ENCODE data around the gene POLR2C.

The POLR2C gene

DNA sequence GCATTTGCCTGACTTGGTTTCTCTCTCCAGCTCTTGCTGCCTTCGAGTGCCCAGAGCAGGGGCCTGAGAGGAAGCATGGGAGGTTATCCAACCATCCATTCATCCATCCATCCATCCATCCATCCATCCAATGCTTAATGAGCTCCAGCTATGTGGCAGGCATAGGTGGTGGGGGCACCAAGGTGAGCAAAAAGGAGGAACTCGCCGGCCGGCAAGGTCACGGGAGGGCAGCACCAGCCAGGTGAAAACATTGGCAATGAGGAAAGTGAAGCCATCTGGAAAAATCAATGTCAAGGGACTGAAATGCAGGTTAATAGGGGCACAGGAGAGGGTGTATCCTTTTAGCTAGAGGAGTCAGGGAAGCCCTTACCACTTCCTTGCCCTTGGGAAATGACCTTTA is 42.0 kb downstream of the POLR2C start:
- no peak for DNase-seq

DNA sequence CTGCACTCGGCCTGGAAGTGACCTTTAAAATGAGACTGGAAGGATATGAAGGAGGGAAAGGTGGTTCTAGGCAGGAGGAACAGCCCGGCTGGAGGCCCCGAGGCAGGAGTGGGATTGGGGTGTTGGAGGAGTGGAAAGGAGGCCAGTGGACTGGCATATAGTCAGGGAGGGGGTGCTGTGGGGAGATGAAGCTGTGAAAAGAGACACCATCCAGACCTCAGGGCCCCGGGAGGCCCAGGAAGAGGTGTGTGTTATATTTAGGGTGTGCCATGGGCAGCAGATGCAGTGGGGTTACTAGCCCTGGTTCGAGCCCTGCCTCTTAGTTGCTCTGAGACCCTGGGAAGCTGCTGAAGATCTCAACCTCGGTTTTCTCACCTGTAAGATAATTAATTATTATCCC is 42.7 kb downstream of the POLR2C start:
- no peak for DNase-seq

DNA sequence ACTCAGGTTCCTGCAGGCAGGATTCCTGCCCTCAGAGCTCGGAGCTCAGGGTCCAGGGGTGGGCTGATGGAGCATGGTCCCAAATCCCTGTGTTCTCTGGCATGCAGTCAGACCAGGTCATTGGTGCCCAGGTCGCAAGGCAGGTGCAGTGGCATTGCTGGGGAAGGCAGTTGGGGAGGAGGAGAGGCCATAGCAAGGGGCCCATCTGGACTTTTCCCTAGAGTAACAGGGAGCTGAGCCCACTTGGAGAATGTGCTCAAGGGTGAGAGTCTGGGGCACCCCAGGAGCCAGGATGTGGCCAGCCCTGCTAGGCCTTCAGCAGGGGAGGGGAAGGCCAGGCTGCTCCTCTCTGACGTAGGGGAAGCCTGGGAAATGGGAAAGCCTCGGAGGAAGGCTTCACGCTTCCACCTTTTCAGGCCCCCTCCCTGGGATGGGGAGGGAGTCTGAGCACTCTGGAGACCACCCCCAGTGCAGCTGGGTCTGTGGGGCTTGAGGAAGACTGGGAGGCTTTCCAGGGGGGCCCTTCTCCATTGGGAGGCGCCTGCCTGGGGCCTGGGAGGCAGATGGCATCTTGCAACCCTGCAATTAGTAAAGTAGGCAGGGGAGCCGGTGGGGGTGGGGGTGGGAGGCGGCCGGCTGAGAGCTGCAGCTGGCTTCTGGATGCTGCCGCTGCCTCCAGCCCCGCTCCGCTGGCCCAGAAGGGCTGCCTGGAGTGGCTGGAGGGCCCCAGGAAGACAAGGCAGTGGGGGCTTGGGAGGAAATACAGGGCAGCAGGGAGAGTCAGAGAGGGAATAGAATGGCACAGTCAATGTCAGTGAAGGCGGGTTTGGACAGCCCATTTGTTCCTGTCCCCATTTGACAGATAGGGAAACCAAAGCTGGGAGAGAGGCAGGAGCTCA is 44.9 kb downstream of the POLR2C start:
- DNase-seq = peak; percentile 26

DNA sequence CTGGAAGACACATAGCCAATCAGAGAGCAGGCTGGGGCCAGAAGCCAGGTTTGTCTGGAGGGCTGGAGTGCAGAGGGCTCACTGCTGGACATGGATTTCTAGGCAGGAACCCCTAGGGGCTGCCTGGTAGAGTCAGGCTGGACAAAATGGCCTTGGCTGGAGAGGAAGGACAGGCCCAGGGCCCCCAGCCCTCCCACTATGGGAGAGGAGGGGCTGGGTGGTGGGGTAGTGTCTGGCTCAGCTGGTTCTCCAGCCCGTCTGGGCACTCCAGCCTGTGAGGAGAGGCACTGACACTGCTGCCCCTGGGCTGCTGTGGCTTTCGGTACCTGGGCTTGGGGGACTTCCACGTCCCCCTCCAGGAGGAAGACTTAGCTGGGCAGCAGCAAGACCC is 45.6 kb downstream of the POLR2C start:
- no peak for DNase-seq

DNA sequence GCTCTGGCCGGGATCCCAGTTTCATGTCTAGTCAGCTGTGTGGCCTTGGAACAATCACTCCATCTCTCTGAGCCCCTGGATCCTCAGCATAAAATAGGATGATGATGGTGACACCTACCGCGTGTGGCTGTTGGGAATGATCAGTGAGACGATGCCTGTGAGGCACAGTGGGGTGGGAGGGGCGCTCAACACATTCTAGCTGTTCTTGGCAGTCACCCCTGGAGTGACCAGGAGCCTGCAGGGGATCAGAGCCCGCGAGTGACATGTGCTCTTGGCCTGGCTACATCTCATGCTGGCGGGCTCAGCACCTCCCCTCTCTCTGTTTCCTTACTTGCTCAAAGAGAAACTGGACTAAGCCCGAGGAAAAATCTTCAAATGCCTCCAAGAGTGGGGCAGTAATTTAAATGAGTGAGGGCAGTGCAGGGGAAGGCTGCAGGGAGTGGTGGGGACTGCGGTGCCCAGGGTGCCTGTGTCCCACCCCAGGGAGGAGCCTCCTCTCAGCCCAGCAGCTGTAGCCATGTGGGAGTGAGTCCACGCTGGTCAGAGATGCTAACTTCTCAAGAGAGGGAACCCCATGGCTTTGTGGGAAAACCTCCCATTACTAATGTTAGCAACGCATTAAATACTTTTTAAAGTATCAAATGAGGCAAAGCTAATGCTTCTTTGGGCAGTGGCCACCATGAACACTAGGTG is 46.9 kb downstream of the POLR2C start:
- no peak for DNase-seq

DNA sequence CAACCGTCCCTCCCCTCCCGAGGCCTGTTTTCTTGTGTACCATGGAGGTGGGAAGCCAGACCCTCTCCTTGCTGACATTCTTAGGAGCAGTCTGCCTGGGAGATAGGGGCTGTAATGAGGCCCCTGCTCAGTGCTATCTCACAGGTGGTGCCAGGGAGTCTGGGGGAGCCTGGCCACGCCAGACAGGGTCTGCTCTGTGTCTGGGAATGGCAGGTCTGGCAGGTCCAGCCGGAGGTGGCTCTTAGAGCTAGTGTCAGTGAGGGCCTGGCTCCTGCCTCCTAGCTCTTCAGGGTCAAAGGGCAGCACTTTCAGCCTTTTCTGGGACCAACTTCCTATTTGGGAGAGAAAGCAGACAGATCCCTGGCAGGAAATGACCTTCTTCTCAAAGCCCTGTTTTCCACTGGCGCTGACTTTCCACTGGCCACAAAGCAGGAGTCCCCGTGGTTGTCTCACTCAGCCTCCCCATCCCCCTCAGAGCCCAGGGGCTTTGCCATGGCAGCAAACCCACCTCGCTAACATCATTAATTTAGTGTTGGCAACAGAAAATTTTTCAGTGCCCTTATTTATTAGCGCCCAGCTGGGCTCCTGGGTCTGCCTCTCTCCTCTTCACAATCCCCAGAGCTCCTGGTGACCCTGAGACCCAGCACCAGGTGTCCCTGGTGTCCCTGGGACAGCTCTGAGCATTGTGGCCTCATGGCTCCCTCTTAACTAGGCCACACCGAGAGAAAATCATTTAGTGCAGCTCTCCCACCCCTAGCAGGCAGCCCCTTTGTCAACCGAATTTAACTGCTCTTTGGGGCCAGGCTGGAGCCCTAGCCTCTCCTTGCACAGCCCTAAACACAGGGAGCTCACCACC is 47.8 kb downstream of the POLR2C start:
- DNase-seq = no peak

DNA sequence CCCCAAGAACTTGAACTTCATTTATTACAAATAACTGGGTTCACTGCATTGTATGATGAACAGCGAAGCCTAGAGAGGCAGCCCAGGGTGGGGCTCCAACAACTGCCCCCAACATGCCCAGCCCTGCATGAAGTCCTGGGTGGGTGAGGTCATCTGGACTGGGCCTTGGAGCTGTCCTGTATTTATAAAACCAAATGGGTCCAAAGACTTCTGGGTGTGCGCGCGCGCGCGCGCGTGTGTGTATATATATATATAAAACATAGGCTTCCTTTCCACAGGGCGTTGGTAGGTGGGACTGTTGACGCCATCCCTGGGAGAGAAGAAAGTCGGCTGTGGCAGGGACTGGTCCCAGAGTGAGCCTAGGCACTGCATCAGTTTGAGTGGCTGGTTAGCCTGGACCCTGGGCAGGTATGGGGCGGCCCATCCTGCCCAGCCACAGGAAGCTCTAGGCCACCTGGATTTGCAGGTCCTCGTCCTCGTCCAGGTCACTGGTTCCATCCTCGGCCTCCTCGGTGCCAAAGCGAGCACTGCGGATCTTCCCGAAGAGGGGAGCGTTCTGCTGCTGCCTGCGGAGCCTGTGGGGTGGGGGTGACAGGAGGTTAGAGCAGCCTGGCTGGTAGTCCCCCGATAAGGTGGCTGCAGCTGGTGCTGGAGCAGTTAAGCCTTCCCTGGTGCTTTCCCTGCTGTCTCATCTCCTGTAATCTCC is 50.0 kb downstream of the POLR2C start:
- no peak for DNase-seq

DNA sequence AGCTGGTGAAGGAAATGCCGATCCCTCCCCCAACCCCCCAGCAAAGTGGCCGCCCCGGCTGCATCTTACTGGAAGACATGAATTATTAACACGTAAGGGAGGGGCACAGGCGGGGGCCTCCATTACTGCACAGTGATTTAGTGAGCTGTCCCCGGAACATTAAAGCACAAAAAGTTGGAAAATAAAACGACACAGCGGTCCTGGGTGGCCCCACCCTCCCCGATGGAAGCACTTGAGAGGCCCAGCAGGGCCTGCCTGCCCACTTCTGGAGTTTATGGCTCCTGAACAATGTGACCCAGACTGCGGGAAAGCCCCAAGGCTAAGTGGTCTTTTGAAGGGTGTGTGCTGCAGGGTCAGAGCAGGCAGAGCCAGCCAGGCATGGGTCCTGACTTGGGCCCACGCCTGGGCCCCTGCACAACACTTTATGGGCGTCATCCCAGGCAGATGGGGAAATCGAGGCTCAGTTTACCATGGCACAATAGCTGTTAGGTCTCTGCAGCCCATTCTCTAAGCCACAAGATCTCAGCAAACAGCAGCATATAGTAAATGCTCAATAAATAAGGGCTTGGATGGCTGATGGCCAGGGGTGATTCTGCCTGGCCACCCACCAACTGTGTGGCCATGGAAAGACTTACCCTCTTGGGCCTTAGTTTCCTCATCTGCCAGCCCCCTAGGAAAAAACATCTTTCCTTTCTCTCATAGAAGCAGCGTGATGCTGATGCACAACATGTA is 51.1 kb downstream of the POLR2C start:
- DNase-seq = no peak

DNA sequence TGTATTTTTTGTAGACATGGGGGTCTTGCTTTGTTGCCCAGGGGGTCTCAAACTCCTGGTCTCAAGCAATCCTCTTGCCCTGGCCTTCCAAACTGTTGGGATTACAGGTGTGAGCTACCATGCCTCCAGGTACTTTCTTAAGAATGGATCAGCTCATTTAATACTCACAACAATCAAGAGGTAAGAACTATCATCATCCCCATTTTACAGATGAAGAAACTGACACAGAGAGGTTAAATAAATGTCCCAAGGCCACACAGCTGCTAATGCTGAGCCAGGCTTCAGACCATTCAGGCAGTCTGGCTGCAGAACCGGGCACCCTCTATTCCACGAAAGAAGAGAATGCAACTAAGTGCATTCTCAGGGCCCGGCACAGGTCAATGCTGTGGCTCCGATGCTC is 51.9 kb downstream of the POLR2C start:
- no peak for DNase-seq

DNA sequence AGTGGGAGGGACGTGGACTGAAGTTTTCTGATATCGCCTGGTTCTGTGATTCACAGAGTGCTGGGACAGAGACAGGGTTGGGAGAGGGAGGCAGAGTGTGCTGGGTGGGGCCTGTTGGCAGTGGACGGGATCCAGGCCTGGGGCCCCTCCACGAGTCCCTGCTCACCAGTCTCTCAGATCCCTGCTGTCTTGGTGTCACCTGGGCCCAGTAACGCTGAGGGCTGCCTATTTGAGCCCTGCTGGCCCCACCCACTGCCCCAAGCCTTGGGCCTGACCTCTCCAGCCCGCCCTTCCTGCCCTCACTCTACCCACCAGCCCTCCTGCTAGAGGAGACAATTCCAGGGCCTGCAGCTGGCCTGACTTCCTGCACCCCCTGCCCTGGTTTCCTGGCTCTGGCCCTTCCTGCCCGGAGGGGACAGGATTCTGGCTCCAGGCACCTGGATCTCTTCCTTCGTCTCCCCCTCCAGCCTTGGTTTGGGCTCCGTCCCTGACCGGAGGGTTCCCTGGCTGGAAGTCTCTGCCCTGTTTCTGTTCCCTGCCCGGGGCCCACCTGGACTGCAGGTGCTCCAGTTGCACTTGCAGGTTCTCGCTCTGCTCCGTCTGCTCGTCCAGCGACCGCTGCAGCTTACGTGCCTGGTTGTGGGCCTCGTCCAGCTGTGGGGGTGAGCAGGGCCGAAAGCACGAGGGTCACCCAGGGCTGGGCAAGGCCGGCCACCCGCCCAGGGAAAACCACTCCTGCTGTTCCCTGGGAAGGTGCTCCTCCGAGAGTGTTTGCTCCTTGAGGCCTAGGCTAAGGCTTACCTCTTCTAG is 52.5 kb downstream of the POLR2C start:
- DNase-seq = no peak

DNA sequence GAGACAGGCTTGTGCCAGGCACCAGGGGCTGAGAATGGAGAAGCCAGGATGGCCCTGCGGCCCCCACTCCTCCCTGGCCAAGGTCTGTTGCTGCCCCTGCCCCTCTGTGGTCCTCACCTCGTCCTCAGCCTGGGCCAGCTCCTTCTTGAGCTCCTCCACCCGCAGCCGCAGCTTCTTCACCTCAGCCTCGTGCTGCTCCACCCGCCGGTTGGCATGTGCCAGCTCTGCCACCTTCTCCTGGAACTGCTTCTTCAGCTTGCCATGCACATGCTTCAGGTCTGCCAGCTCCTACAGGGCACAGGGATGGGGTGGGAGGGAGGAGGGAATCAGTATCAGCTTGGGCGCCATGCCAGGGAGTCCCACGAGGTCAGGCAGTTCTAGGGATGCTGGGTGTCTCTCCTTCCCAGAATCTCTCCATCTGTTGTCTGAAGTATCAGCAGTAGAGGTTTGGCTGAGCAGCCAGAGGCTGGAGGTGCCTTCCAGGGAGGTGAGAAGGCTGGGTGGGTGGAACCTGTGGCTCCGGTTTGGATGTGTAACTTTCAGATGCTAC is 53.8 kb downstream of the POLR2C start:
- DNase-seq = no peak

DNA sequence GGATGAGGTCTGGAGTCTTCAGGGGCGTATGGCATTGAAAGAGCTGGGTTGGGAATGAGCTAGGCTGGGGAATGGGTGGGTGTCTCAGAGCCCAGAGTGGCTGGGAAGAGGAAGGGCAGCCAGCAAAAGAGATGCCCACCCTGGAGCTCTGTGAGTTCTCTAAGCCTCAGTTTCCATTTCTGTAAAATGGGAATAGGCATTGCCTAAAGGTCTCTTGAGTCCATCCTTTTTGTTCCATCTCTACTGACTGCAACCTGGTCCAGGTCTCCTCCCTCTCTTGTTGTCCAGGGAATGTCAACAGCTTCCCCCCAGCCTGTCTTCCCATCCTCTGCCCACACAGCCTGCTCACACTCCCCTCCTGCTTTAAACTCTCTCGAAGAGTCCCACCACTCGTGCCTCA is 54.3 kb downstream of the POLR2C start:
- DNase-seq = no peak

DNA sequence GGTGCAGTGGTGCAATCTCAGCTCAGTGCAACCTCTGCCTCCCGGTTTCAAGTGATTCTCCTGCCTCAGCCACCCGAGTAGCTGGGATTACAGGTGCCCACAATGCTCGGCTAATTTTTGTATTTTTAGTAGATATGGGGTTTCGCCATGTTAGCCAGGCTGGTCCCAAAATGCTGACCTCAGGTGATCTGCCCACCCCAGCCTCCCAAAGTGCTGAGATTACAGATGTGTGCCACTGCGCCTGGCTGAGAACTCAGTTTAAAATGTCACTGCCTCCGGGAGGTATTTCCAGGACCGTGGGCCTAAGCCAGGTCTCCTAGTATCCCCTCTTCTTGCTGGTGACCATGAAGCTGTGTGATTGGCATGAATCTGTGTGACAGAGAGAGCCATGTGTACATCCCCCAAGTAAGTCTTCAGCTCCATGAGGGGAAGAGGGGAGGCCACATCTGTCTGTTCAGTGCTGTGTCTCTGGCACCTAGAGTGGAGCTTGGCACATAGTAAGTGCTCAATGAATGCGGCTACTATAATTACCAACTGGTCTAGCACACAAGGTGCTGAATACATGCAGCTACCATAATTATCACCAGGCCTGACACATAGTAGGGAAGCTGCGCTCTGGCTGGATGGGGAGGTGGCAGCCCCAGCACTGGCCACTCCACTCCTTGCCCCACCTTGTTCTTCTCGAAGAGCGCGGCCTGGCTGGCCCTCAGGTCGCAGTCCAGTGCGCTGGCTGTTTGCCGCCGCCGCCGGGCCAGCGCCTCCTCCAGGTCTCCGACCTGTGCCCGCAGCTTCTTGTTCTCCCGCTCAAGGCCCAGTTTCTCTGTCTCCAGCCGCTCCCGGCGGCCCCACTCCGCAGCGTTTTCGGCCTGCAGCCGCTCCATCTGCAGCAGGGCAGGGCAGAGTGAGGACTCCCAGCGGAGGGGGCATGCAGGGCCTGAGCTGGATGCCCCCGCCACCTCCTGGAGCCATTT is 55.2 kb downstream of the POLR2C start:
- DNase-seq = no peak

DNA sequence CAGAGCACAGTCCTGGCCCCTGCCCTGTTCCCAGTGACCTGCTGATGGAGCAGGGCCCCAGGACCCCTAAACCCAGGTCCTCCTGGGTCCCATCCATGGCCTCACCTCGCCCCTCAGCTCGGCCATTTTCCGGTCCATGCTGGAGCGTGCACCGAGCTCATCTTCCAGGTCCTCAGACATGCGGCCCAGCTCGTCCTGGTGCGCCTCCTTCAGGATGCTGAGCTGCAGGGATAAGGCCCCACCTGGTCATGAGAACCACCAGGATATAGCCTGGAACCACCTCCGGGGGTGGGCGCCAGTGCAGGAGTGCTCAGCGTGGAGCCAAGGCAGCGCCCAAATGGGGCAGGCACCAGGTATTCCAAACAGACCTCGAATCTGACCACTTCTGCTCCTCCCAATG is 56.0 kb downstream of the POLR2C start:
- DNase-seq = no peak

DNA sequence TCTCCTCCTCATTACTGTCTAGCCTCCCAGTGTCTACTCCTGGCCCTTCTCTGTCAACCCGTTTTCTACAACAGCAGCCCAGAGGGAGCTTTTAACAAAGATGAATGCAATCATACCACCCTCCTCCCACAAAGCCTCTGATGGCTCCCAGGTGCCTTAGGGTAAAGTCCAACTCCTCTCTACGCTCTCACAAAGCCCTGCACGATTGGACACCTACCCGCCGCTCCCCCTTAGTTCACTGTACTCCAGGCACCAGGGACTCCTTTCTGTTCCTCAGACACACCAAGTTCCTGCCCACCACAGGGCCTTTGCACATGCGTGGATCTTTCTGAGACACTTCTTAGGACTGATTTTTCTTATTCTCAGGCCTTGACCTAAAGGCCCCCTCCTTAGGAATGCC is 56.4 kb downstream of the POLR2C start:
- no peak for DNase-seq

DNA sequence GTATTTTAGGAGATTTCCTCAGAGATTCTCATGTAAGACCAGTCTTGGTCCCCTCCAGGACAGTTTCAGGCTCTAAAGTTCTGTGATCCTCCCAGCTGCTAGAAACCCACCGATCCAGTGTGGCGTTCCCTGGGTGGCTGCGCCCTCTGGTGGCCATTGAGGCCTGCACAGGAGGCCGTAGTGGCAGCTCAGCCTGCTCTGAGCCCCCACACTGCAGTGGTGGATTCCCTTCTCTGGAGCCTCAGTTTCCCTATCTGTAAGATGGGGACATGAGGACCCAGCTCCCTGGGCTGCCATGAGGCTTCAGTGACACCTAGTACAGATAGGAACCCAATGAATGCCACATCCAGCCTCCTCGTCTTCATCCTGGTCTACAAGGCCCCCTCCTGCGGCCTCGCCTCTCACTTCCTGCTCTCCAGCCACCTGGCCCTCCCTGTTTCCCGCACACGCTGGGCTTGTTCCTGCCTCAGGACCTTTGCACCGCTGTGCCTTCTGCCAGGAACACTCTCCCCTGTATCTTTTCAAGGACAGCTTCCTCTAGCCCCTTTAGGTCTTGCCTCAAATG is 57.4 kb downstream of the POLR2C start:
- DNase-seq = peak; percentile 65
